ENCODE results near the gene MYOM1. TPM values are rescaled to one million over a fixed set of nuclear protein-coding genes. Genes with fewer than 3 reads are reported as not detected.

The MYOM1 gene
- total and polyA plus RNA-seq, 2 donors (not counting 3 experiments of a cell fraction or from before 2014, with no cell fraction given) = 0.08 TPM; not detected in 1

DNA sequence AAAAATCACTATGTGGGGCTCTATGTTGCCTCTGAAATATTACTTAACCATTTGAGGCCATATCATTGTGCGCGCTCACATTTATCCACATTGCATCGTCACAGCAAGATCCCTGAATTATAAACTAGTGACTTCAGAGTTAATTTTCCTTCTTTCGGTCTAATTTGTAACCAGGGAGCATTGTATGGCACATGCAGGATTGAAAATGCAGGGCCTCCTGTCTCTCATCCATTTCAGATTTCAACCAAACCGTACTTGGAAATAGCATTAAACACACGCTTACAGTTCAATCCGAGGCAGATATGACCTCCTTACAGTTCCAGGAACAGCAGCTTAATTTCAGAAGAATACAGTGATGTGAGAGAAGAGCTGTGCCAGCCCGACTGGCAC, 532 bp downstream of the MYOM1 start:
- no peaks in the 10 kb centered on the region for H3K9me3 ChIP-seq (replicated peaks; ENCODE audit: control insufficient read depth, insufficient read depth, low read length)
- H3K4me1 ChIP-seq (ENCODE audit: control insufficient read depth, extremely low read depth, insufficient read depth, low read length) = no peaks in the 10 kb centered on the region
- H4K20me1 ChIP-seq (replicated peaks; ENCODE audit: control insufficient read depth, extremely low read depth, insufficient read depth, low read length) = no peaks in the 10 kb centered on the region
- no peak overlapping the region for H3K27ac ChIP-seq (ENCODE audit: insufficient read depth, low read depth, low read length)
- H3K4me3 ChIP-seq (replicated peaks in 1 of 3; ENCODE audit: insufficient read depth in 1 of 3, low read depth in 1 of 3, low read length in 3 of 3) = no peak overlapping the region
- dilution Hi-C loops (cut with MboI; ENCODE audit: extremely low pct_ligation_motif_present, low sequenced_read_pairs) = no loop called here
- no peaks in the 10 kb centered on the region for H3K36me3 ChIP-seq (ENCODE audit: control insufficient read depth in 2 of 2, extremely low read depth in 1 of 2, insufficient read depth in 2 of 2, low read length in 2 of 2)
- DNase-seq (ENCODE audit: low read depth, low spot score) = no peak
- no peak overlapping the region for H3K4me2 ChIP-seq (ENCODE audit: insufficient read depth, low read length)
- intact Hi-C loops (cut with micrococcal nuclease) = no loop called here
- no peak overlapping the region for H2AFZ ChIP-seq (ENCODE audit: low read depth, low read length)
- ChIA-PET POLR2A (no interaction called here), CTCF (interaction anchor here (1.0 to 1.2 kb wide), 2 partner anchors 24 to 91 kb away, joined by 3 read pairs; no protein-coding TSS in a partner anchor)
- BruUV-seq (replicated peaks) = no TSS peak
- H3K9me1 ChIP-seq (replicated peaks; ENCODE audit: control insufficient read depth, extremely low read depth, insufficient read depth, low read length) = no peaks in the 10 kb centered on the region
- TF ChIP-seq MYC (IDR thresholded peaks at IDR 0.05; ENCODE audit: low read depth, low read length) (no peak), GATA2 (IDR thresholded peaks at IDR 0.05; ENCODE audit: insufficient read depth, insufficient read length, low read depth, low read length) (no peak), JUN (IDR thresholded peaks at IDR 0.05; ENCODE audit: borderline replicate concordance, insufficient read depth, insufficient read length, low read depth) (no peak), FOS (IDR thresholded peaks at IDR 0.05; ENCODE audit: borderline replicate concordance, insufficient read depth, low read length) (no peak), EZH2 (IDR thresholded peaks at IDR 0.05; ENCODE audit: borderline replicate concordance, low read depth, low read length, severe bottlenecking) (no peak), POLR2A (IDR thresholded peaks at IDR 0.05; ENCODE audit: low read depth, low read length) (no peak), POLR2AphosphoS5 (IDR thresholded peaks at IDR 0.05; ENCODE audit: insufficient read depth, low read depth, low read length) (no peak)
- TF ChIP-seq, protein P1, sequence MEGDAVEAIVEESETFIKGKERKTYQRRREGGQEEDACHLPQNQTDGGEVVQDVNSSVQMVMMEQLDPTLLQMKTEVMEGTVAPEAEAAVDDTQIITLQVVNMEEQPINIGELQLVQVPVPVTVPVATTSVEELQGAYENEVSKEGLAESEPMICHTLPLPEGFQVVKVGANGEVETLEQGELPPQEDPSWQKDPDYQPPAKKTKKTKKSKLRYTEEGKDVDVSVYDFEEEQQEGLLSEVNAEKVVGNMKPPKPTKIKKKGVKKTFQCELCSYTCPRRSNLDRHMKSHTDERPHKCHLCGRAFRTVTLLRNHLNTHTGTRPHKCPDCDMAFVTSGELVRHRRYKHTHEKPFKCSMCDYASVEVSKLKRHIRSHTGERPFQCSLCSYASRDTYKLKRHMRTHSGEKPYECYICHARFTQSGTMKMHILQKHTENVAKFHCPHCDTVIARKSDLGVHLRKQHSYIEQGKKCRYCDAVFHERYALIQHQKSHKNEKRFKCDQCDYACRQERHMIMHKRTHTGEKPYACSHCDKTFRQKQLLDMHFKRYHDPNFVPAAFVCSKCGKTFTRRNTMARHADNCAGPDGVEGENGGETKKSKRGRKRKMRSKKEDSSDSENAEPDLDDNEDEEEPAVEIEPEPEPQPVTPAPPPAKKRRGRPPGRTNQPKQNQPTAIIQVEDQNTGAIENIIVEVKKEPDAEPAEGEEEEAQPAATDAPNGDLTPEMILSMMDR (IDR thresholded peaks at IDR 0.05; ENCODE audit: extremely low read depth in 1 of 2, insufficient read depth in 1 of 2, low read depth in 1 of 2, low read length in 2 of 2) = no peak
- TF ChIP-seq, protein P2, sequence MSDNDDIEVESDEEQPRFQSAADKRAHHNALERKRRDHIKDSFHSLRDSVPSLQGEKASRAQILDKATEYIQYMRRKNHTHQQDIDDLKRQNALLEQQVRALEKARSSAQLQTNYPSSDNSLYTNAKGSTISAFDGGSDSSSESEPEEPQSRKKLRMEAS (IDR thresholded peaks at IDR 0.05; ENCODE audit: insufficient read depth, insufficient read length) = no peak
- H3K79me2 ChIP-seq (ENCODE audit: control insufficient read depth, insufficient read depth, low read length) = no peaks in the 10 kb centered on the region
- FAIRE-seq = no peak
- H3K27me3 ChIP-seq (ENCODE audit: control insufficient read depth in 2 of 2, insufficient read depth in 2 of 2, low read length in 2 of 2) = peaks cover 3 to 4% of the 10 kb centered on the region in 2 experiments
- H3K9ac ChIP-seq (replicated peaks; ENCODE audit: extremely low read depth, insufficient read depth, low read length) = no peak overlapping the region
